Measurements from ENCODE around the gene FKBP1B. TPM values are rescaled to one million over a fixed set of nuclear protein-coding genes. Genes with fewer than 3 reads are reported as not detected.
"Not testable (repeated sequence)": the region's sequence is repeated elsewhere in the genome, so short reads cannot be mapped to it uniquely, and the experiment has no call there.

The FKBP1B gene
- total RNA-seq, 4 donors from 2014 or later = 6.4 to 82.1 (median 6.8) TPM

GRCh38 chr2:24106786-24107185 is 57.2 kb downstream of the FKBP1B start:
- TF ChIP-seq CTCF (IDR thresholded peaks at IDR 0.05) (no peak), POLR2A (IDR thresholded peaks at IDR 0.05) (no peak)
- no peak overlapping the region for H3K27ac ChIP-seq
- H3K4me3 ChIP-seq = no peak overlapping the region
- intact Hi-C loops (cut with DNase I; ENCODE audit: low total_unique reads) = no loop called here
- no peaks in the 10 kb centered on the region for H3K27me3 ChIP-seq
- no peaks in the 10 kb centered on the region for H3K4me1 ChIP-seq
- no peaks in the 10 kb centered on the region for H3K36me3 ChIP-seq
- DNase-seq = no peak
- H3K9me3 ChIP-seq = no peaks in the 10 kb centered on the region

- intact Hi-C loops (cut with DNase I; ENCODE audit: low total_unique reads) = no loop called here
- no peaks in the 10 kb centered on the region for H3K4me1 ChIP-seq
- no peaks in the 10 kb centered on the region for H3K36me3 ChIP-seq
- TF ChIP-seq CTCF (IDR thresholded peaks at IDR 0.05) = no peak
- TF ChIP-seq POLR2A (IDR thresholded peaks at IDR 0.05) = no peak
- H3K27me3 ChIP-seq = no peaks in the 10 kb centered on the region
- no peak overlapping the region for H3K27ac ChIP-seq
- H3K4me3 ChIP-seq = no peak overlapping the region
- DNase-seq = no peak
- no peaks in the 10 kb centered on the region for H3K9me3 ChIP-seq
These were observed 57.8 kb downstream of the FKBP1B start for GRCh38 chr2:24107336-24107735.

- H3K4me1 ChIP-seq; H3K27me3 ChIP-seq; H3K4me3 ChIP-seq; intact Hi-C loops (cut with DNase I; ENCODE audit: low total_unique reads); DNase-seq; H3K36me3 ChIP-seq; H3K9me3 ChIP-seq; H3K27ac ChIP-seq: not testable (repeated sequence)
These were observed 59.9 kb downstream of the FKBP1B start for GRCh38 chr2:24109431-24109830.

- intact Hi-C loops (cut with DNase I; ENCODE audit: low total_unique reads) = no loop called here
These were observed 61.2 kb downstream of the FKBP1B start for GRCh38 chr2:24110660-24111303.

GRCh38 chr2:24111407-24111901 is 61.9 kb downstream of the FKBP1B start:
- H3K4me3 ChIP-seq = no peak overlapping the region
- no peak for DNase-seq
- H3K9me3 ChIP-seq = no peaks in the 10 kb centered on the region
- H3K27me3 ChIP-seq = no peaks in the 10 kb centered on the region
- no peaks in the 10 kb centered on the region for H3K4me1 ChIP-seq
- H3K36me3 ChIP-seq = no peaks in the 10 kb centered on the region
- intact Hi-C loops (cut with DNase I; ENCODE audit: low total_unique reads) = no loop called here
- TF ChIP-seq POLR2A (IDR thresholded peaks at IDR 0.05) = no peak
- TF ChIP-seq CTCF (IDR thresholded peaks at IDR 0.05) = no peak
- H3K27ac ChIP-seq = no peak overlapping the region

More at GRCh38 chr2:24110660-24111303, 61.2 kb downstream of the FKBP1B start:
- Histone ChIP-seq H3K27me3 (no peaks in the 10 kb centered on the region), H3K36me3 (no peaks in the 10 kb centered on the region), H3K4me1 (no peaks in the 10 kb centered on the region), H3K4me3 (no peak overlapping the region), H3K27ac (no peak overlapping the region), H3K9me3 (no peaks in the 10 kb centered on the region)
- no peak for DNase-seq
- TF ChIP-seq POLR2A (IDR thresholded peaks at IDR 0.05) (no peak), CTCF (IDR thresholded peaks at IDR 0.05) (no peak)

Small RNA genes within 50 kb of the gene (small RNA-seq; reads per million reads assigned to genes)
- gene RNU6-370P = not detected

Other genes starting within 250 kb of the FKBP1B start
- 10 to 100 TPM; 14.1 to 67.5 (median 32.3) TPM for gene ATAD2B, start 122.6 kb upstream of the FKBP1B start, total RNA-seq
- gene UBXN2A, start 109.3 kb upstream of the FKBP1B start, total RNA-seq = 10 to 100 TPM; 16.8 to 36.4 (median 24.2) TPM
- gene MFSD2B, start 39.7 kb upstream of the FKBP1B start, total RNA-seq = 1 to 10 TPM in 1 of 4 donors, under 1 TPM in 1, not detected in 2; 0.35 to 1.4 TPM
- gene WDCP, start 2.4 kb upstream of the FKBP1B start, total RNA-seq = 10 to 100 TPM in 3 of 4 donors, 1 to 10 TPM in 1; 5.9 to 18.2 (median 12.1) TPM
- gene SF3B6, start 26.6 kb downstream of the FKBP1B start, total RNA-seq = 10 to 100 TPM; 55.0 to 99.0 (median 77.1) TPM
- 10 to 100 TPM in 2 of 4 donors, 1 to 10 TPM in 1, under 1 TPM in 1; 0.77 to 55.4 (median 10.1) TPM for gene TP53I3, start 35.1 kb downstream of the FKBP1B start, total RNA-seq
- 1 to 10 TPM in 1 of 4 donors, under 1 TPM in 1, not detected in 2; 0.95 to 2.0 TPM for gene PFN4, start 73.6 kb downstream of the FKBP1B start, total RNA-seq
- gene FAM228B, start 73.7 kb downstream of the FKBP1B start, total RNA-seq = 10 to 100 TPM; 25.1 to 96.1 (median 51.7) TPM
- 1 to 10 TPM in 3 of 4 donors, not detected in 1; 1.4 to 3.1 (median 3.0) TPM for gene FAM228A, start 125.3 kb downstream of the FKBP1B start, total RNA-seq